Stimulated activated naive CD8-positive, alpha-beta T cell treated with anti-CD3 and anti-CD28 coated beads, Interleukin-15, amount 100 ng/mL, for 72 hours (primary cell): ENCODE measurements around the gene OLFML2A.

Experiments used
- ATAC-seq: fragments of 150-1000 bp; cut with Tn5 transposase; 2 replicates; pipeline ENCODE4 v1.10.0; 2021; ENCODE audit warnings: mild to moderate bottlenecking, moderate library complexity
- DNase-seq, 2 donors: peaks; one replicate each; pipeline ENCODE4 v3.0.0; 2021 to 2022
- H3K27ac Mint-ChIP-seq, 2 donors: one replicate each; pipeline ENCODE4 v1.8.0; 2022; ENCODE audit warnings: mild to moderate bottlenecking in 2 of 2, mixed read lengths in 2 of 2, moderate library complexity in 2 of 2
- H3K27me3 Mint-ChIP-seq: one replicate; pipeline ENCODE4 v1.8.0; 2022; ENCODE audit warnings: mixed read lengths
- H3K4me1 Mint-ChIP-seq: one replicate; pipeline ENCODE4 v1.8.0; 2022; ENCODE audit warnings: mild to moderate bottlenecking, mixed read lengths
- H3K4me3 Mint-ChIP-seq, 2 donors: one replicate each; pipeline ENCODE4 v1.8.0; 2022; ENCODE audit warnings: mild to moderate bottlenecking in 2 of 2, mixed read lengths in 2 of 2, moderate library complexity in 1 of 2
- H3K9me3 Mint-ChIP-seq, 2 donors: one replicate each; pipeline ENCODE4 v1.8.0; 2022; ENCODE audit warnings: mixed read lengths in 2 of 2

OLFML2A gene

GRCh38 chr9:124855566-124855943 lies 78.6 kb downstream of the OLFML2A start:
- Mint-ChIP-seq H3K4me1 (peaks cover 58% of the 10 kb centered on the region), H3K27me3 (peaks cover 24% of the 10 kb centered on the region), H3K4me3 (no peak overlapping the region), H3K27ac (peak overlapping the region in 1 of 2 donors; percentile 23), H3K9me3 (no peaks in the 10 kb centered on the region)
- DNase-seq (no peak), ATAC-seq (no peak)

GRCh38 chr9:124855944-124856765 lies 79.2 kb downstream of the OLFML2A start:
- peak; percentile 16 for ATAC-seq
- H3K27ac Mint-ChIP-seq: peak overlapping the region in 1 of 2 donors; percentile 89
- H3K4me1 Mint-ChIP-seq: peaks cover 59% of the 10 kb centered on the region
- no peak overlapping the region for H3K4me3 Mint-ChIP-seq
- peak in 1 of 2 donors; percentile 43 for DNase-seq
- no peaks in the 10 kb centered on the region for H3K9me3 Mint-ChIP-seq
- peaks cover 18% of the 10 kb centered on the region for H3K27me3 Mint-ChIP-seq

- Mint-ChIP-seq H3K27ac (peak overlapping the region in 1 of 2 donors; percentile 77), H3K27me3 (peaks cover 4% of the 10 kb centered on the region), H3K4me3 (peak overlapping the region in 1 of 2 donors; percentile 48), H3K4me1 (peaks cover 62% of the 10 kb centered on the region), H3K9me3 (no peaks in the 10 kb centered on the region)
- DNase-seq: no peak
- ATAC-seq: no peak
Observed at GRCh38 chr9:124857533-124858162, 80.7 kb downstream of the OLFML2A start.

- no peaks in the 10 kb centered on the region for H3K9me3 Mint-ChIP-seq
- ATAC-seq: no peak
- peaks cover 56% of the 10 kb centered on the region for H3K4me1 Mint-ChIP-seq
- no peak for DNase-seq
- H3K27me3 Mint-ChIP-seq: no peaks in the 10 kb centered on the region
- H3K4me3 Mint-ChIP-seq: peak overlapping the region in 1 of 2 donors; percentile 44
- peak overlapping the region in 1 of 2 donors; percentile 90 for H3K27ac Mint-ChIP-seq
Observed at GRCh38 chr9:124858330-124859046, 81.6 kb downstream of the OLFML2A start.

- Mint-ChIP-seq H3K27me3 (no peaks in the 10 kb centered on the region), H3K9me3 (no peaks in the 10 kb centered on the region), H3K27ac (peak overlapping the region; percentile 97 to 99), H3K4me1 (peaks cover 47% of the 10 kb centered on the region), H3K4me3 (peak overlapping the region; percentile 83 to 94)
- DNase-seq: no peak
- ATAC-seq: no peak
Observed at GRCh38 chr9:124859803-124860581, 83.1 kb downstream of the OLFML2A start.

GRCh38 chr9:124860582-124861341 lies 83.8 kb downstream of the OLFML2A start:
- DNase-seq: no peak

GRCh38 chr9:124861342-124862229 lies 84.7 kb downstream of the OLFML2A start, which contains the start of the genes ARPC5L and RPL35:
ARPC5L (plus strand) TSS chr9:124862130; CDS start chr9:124869291, 7,161 bp downstream.
RPL35 (minus strand) TSS chr9:124861957; CDS start chr9:124861912, 45 bp downstream.
- no peaks in the 10 kb centered on the region for H3K27me3 Mint-ChIP-seq
- ATAC-seq: peak; percentile 97
- H3K4me3 Mint-ChIP-seq: peak within 1 kb of the TSS; percentile 83 to 94
- H3K4me1 Mint-ChIP-seq: peaks cover 48% of the 10 kb centered on the region
- no peaks in the 10 kb centered on the region for H3K9me3 Mint-ChIP-seq
- DNase-seq: peak; percentile 95 to 96
- peak within 1 kb of the TSS; percentile 97 to 99 for H3K27ac Mint-ChIP-seq

More at GRCh38 chr9:124860582-124861341, 83.8 kb downstream of the OLFML2A start:
- peaks cover 47% of the 10 kb centered on the region for H3K4me1 Mint-ChIP-seq
- H3K27me3 Mint-ChIP-seq: no peaks in the 10 kb centered on the region
- H3K9me3 Mint-ChIP-seq: no peaks in the 10 kb centered on the region
- no peak for ATAC-seq
- peak overlapping the region; percentile 97 to 99 for H3K27ac Mint-ChIP-seq
- peak overlapping the region; percentile 83 to 94 for H3K4me3 Mint-ChIP-seq

GRCh38 chr9:124863371-124863871 lies 86.5 kb downstream of the OLFML2A start:
- Mint-ChIP-seq H3K9me3 (no peaks in the 10 kb centered on the region), H3K4me3 (peak overlapping the region in 1 of 2 donors; percentile 47), H3K27ac (no peak overlapping the region), H3K4me1 (peaks cover 47% of the 10 kb centered on the region), H3K27me3 (no peaks in the 10 kb centered on the region)
- no peak for DNase-seq
- no peak for ATAC-seq
